NK-92 (cell line): ENCODE measurements around the gene CDK5RAP1.
"Not testable (repeated sequence)": the region's sequence is repeated elsewhere in the genome, so short reads cannot be mapped to it uniquely, and the experiment has no call there.

Experiments
- DNase-seq: peaks from one replicate; lab custom pipeline; 2025; ENCODE audit not compliant: unreplicated experiment; lab: John Stamatoyannopoulos, UW

CDK5RAP1 gene

GRCh38 chr20:33401184-33401920 lies at the start of gene CDK5RAP1:
Gene CDK5RAP1 (minus strand): TSS chr20:33401519. CDS start chr20:33397064, 4,455 bp downstream.
- DNase-seq = peak; percentile 46

GRCh38 chr20:33450867-33451266 lies 49.5 kb upstream of the CDK5RAP1 start:
- DNase-seq = no peak

- no peak for DNase-seq
These were observed 44.7 kb upstream of the CDK5RAP1 start for GRCh38 chr20:33445881-33446625.

GRCh38 chr20:33444797-33445560 lies 43.7 kb upstream of the CDK5RAP1 start:
- DNase-seq = no peak

GRCh38 chr20:33443512-33444239 lies 42.4 kb upstream of the CDK5RAP1 start, which contains the start of gene SNTA1:
Gene SNTA1 (minus strand): TSS chr20:33443763. CDS start chr20:33443620, 143 bp downstream.
- no peak for DNase-seq

- DNase-seq = no peak
These were observed 41.7 kb upstream of the CDK5RAP1 start for GRCh38 chr20:33443006-33443511.

GRCh38 chr20:33442136-33443005 lies 41.1 kb upstream of the CDK5RAP1 start:
- DNase-seq = no peak

GRCh38 chr20:33441142-33441955 lies 40.0 kb upstream of the CDK5RAP1 start:
- no peak for DNase-seq

- DNase-seq = not testable (repeated sequence)
These were observed 39.2 kb upstream of the CDK5RAP1 start for GRCh38 chr20:33440562-33440961.

- DNase-seq = no peak
These were observed 37.2 kb upstream of the CDK5RAP1 start for GRCh38 chr20:33438481-33438880.

GRCh38 chr20:33437141-33437911 lies 36.0 kb upstream of the CDK5RAP1 start:
- no peak for DNase-seq

GRCh38 chr20:33434434-33434833 lies 33.1 kb upstream of the CDK5RAP1 start:
- no peak for DNase-seq

GRCh38 chr20:33433465-33434234 lies 32.3 kb upstream of the CDK5RAP1 start:
- DNase-seq = no peak

GRCh38 chr20:33431797-33432381 lies 30.6 kb upstream of the CDK5RAP1 start:
- DNase-seq = no peak

- DNase-seq = not testable (repeated sequence)
These were observed 22.6 kb upstream of the CDK5RAP1 start for GRCh38 chr20:33423875-33424274.

GRCh38 chr20:33423141-33423834 lies 22.0 kb upstream of the CDK5RAP1 start:
- no peak for DNase-seq
